ENCODE measurements around the gene MORN4.

MORN4 gene

DNA sequence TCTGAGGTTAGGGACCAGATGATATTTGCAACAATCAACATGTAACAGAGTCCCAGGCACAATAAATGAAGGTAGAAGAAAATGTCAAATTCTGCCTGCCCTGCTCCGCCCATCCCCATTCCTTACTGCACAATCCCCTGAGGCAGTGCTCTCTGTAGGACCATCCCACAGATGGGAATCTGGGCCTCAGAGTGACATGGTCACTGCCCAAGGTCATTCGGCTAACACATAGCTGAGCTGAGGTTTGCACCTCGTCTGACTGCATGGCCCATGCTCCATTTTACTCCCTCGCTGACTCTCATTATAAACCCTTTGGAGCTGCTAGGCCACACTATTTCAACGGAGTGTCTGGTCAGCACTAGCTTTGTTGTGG is 47.9 kb downstream of the MORN4 start:
- TF ChIP-seq, protein P1, sequence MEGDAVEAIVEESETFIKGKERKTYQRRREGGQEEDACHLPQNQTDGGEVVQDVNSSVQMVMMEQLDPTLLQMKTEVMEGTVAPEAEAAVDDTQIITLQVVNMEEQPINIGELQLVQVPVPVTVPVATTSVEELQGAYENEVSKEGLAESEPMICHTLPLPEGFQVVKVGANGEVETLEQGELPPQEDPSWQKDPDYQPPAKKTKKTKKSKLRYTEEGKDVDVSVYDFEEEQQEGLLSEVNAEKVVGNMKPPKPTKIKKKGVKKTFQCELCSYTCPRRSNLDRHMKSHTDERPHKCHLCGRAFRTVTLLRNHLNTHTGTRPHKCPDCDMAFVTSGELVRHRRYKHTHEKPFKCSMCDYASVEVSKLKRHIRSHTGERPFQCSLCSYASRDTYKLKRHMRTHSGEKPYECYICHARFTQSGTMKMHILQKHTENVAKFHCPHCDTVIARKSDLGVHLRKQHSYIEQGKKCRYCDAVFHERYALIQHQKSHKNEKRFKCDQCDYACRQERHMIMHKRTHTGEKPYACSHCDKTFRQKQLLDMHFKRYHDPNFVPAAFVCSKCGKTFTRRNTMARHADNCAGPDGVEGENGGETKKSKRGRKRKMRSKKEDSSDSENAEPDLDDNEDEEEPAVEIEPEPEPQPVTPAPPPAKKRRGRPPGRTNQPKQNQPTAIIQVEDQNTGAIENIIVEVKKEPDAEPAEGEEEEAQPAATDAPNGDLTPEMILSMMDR (IDR thresholded peaks at IDR 0.05): no peak
- H3K27ac ChIP-seq: no peak overlapping the region
- H3K36me3 ChIP-seq: no peaks in the 10 kb centered on the region
- no peak overlapping the region for H3K4me3 ChIP-seq (ENCODE audit: low read depth in 1 of 2, low read length in 1 of 2)
- no peaks in the 10 kb centered on the region for H3K27me3 ChIP-seq
- no peaks in the 10 kb centered on the region for H3K4me1 ChIP-seq (ENCODE audit: control insufficient read depth in 1 of 2, insufficient read depth in 1 of 2, low read depth in 1 of 2, low read length in 1 of 2)
- no peaks in the 10 kb centered on the region for H3K9me3 ChIP-seq

DNA sequence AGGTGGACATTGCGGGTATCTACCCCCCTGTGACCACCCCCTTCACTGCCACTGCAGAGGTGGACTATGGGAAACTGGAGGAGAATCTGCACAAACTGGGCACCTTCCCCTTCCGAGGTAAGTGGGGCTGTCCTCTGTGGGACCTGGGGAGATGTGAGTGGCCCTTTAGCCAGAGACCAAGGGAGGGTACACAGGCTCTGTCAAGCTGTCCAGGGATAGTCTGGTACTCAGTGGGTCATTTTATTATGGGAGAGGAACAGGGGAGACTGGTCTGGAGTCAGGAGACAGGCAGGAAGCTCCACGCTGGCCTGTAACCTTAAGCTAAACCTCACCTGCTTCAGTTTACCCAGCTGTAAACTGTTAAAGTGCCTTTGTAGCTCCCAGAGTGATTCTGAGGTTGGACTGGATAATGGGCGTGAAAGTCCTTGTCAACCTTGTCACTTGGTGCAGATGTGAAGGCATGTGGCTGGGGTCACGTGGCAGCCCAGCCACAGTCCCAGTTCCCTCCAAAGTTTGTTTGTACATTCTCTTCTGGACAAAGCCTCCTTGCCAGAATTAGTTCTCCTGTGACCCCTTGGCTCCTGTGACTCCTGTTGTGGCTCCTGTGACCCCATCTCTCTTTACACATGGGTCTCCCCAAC is 48.4 kb downstream of the MORN4 start:
- TF ChIP-seq, protein P1 (IDR thresholded peaks at IDR 0.05): no peak
- H3K4me3 ChIP-seq (ENCODE audit: low read depth in 1 of 2, low read length in 1 of 2): no peak overlapping the region
- H3K27ac ChIP-seq: no peak overlapping the region
- H3K27me3 ChIP-seq: no peaks in the 10 kb centered on the region
- no peaks in the 10 kb centered on the region for H3K36me3 ChIP-seq
- H3K4me1 ChIP-seq (ENCODE audit: control insufficient read depth in 1 of 2, insufficient read depth in 1 of 2, low read depth in 1 of 2, low read length in 1 of 2): no peaks in the 10 kb centered on the region
- H3K9me3 ChIP-seq: no peaks in the 10 kb centered on the region

DNA sequence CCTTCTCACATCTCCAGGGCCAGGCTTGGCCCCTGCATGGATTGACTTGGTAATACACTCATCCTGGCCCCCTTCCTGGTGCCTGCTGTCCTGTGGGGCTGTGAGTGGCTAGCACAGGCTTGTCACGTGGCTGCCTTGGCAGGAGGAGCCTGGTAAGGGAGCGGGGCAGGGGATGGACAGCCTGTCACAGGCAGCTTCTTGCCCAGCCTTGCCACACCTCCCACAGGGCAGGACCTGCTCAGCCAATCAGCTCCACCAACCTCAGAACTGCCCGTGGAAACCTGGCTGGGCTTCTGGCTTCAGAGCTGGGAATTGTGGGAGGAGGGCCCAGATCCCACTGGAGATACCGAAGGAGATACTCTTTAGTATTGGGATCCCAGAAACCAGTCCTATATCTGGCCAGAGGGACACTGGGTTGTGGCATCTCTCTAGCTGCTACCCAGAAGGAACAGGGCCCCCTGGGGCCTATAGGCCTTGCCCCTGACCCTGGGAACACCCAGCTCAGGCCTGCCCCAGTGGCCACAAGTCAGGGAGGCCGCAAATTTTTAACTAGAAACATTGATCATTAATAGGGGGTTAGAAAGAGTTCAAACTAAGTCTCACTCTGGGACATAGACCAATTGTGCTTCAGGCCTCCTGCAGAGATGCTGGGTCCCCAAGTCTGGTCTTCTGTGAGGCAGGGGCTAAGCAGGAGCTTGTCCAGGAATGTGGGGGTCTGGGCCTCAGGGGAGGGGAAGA is 49.1 kb downstream of the MORN4 start, which contains the start of gene HOGA1:
HOGA1 (plus strand) TSS at position 330 of the 738 bp plus-strand sequence; CDS start at position 645, 315 bp downstream.
- Histone ChIP-seq H3K4me1 (ENCODE audit: control insufficient read depth in 1 of 2, insufficient read depth in 1 of 2, low read depth in 1 of 2, low read length in 1 of 2) (no peaks in the 10 kb centered on the region), H3K36me3 (no peaks in the 10 kb centered on the region), H3K9me3 (no peaks in the 10 kb centered on the region), H3K27me3 (no peaks in the 10 kb centered on the region), H3K4me3 (ENCODE audit: low read depth in 1 of 2, low read length in 1 of 2) (no peak within 1 kb of the TSS), H3K27ac (no peak within 1 kb of the TSS)
- TF ChIP-seq, protein P1 (IDR thresholded peaks at IDR 0.05): no peak

DNA sequence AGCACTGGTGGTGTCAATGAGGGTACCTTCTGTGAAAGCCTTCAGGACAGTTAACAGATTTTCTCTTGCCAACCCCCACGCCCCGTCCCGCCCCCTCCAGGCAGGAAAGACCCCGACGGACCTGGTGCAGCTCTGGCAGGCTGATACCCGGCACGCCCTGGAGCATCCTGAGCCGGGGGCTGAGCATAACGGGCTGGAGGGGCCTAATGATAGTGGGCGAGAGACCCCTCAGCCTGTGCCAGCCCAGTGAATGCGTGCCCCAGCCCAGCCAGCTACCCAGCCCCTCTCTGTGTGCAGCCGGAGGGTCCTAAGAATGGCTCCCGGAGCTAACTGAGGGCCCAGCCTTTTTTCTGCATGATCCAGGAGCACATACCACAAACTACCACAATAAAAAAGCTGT is 49.8 kb downstream of the MORN4 start:
- H3K4me3 ChIP-seq (ENCODE audit: low read depth in 1 of 2, low read length in 1 of 2): no peak overlapping the region
- H3K27me3 ChIP-seq: peaks cover 3% of the 10 kb centered on the region
- H3K36me3 ChIP-seq: no peaks in the 10 kb centered on the region
- TF ChIP-seq, protein P1 (IDR thresholded peaks at IDR 0.05): no peak
- no peaks in the 10 kb centered on the region for H3K9me3 ChIP-seq
- no peak overlapping the region for H3K27ac ChIP-seq
- no peaks in the 10 kb centered on the region for H3K4me1 ChIP-seq (ENCODE audit: control insufficient read depth in 1 of 2, insufficient read depth in 1 of 2, low read depth in 1 of 2, low read length in 1 of 2)

DNA sequence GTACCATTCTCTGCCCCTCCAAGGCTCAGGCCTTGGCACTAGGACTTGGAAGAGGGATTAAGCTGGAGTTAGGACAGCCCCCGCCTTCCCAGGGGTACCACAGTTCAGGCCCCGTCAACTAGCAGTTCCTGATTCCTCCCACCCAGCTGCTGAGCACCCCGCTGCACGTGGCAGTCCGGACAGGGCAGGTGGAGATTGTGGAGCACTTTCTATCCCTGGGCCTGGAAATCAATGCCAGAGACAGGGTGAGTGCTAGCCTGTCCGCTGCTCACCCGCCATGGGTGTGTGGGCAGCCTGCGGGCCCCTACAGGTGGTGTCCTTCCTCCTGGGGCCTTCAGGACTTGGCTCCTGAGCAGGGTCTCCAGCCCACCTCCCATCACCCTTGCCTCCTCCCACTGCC is 51.1 kb downstream of the MORN4 start:
- no peak overlapping the region for H3K27ac ChIP-seq
- H3K4me3 ChIP-seq (ENCODE audit: low read depth in 1 of 2, low read length in 1 of 2): no peak overlapping the region
- peaks cover 15% of the 10 kb centered on the region for H3K27me3 ChIP-seq
- no peaks in the 10 kb centered on the region for H3K36me3 ChIP-seq
- H3K4me1 ChIP-seq (ENCODE audit: control insufficient read depth in 1 of 2, insufficient read depth in 1 of 2, low read depth in 1 of 2, low read length in 1 of 2): no peaks in the 10 kb centered on the region
- TF ChIP-seq, protein P1 (IDR thresholded peaks at IDR 0.05): no peak
- H3K9me3 ChIP-seq: no peaks in the 10 kb centered on the region
